GM18517 (cell line): ENCODE measurements around the gene MAJIN.

Experiments used
- ATAC-seq: cut with Tn5 transposase; IDR thresholded peaks from one replicate; pipeline ENCODE4 v1.9.1; 2021; ENCODE audit warnings: mild to moderate bottlenecking, moderate library complexity; ENCODE audit not compliant: unreplicated experiment

Gene MAJIN

GRCh38 chr11:64933213-64933934, 38.5 kb downstream of the MAJIN start:
- ATAC-seq: no peak

GRCh38 chr11:64932324-64932723, 39.6 kb downstream of the MAJIN start:
- ATAC-seq: no peak

- ATAC-seq: no peak
Observed at GRCh38 chr11:64931290-64931689, 40.6 kb downstream of the MAJIN start.

- no peak for ATAC-seq
Observed at GRCh38 chr11:64930340-64930739, 41.6 kb downstream of the MAJIN start.

GRCh38 chr11:64929625-64930024, 42.3 kb downstream of the MAJIN start:
- ATAC-seq: no peak

- ATAC-seq: no peak
Observed at GRCh38 chr11:64928957-64929356, 43.0 kb downstream of the MAJIN start.

GRCh38 chr11:64926689-64927088, 45.2 kb downstream of the MAJIN start:
- no peak for ATAC-seq

- ATAC-seq: no peak
Observed at GRCh38 chr11:64925536-64926436, 46.1 kb downstream of the MAJIN start.

- no peak for ATAC-seq
Observed at GRCh38 chr11:64924910-64925284, 47.0 kb downstream of the MAJIN start.

GRCh38 chr11:64923944-64924909, 47.7 kb downstream of the MAJIN start, which contains the start of gene PPP2R5B:
Gene PPP2R5B, plus strand, starts transcription at chr11:64924689. Its CDS starts 1,046 bp downstream, at chr11:64925735.
- peak; percentile 63 for ATAC-seq

- no peak for ATAC-seq
Observed at GRCh38 chr11:64923151-64923661, 48.7 kb downstream of the MAJIN start.

GRCh38 chr11:64921384-64921783, 50.5 kb downstream of the MAJIN start:
- ATAC-seq: no peak

GRCh38 chr11:64920124-64920523, 51.8 kb downstream of the MAJIN start:
- no peak for ATAC-seq

- no peak for ATAC-seq
Observed at GRCh38 chr11:64919627-64920026, 52.3 kb downstream of the MAJIN start.

GRCh38 chr11:64918017-64918416, 53.9 kb downstream of the MAJIN start:
- ATAC-seq: no peak

GRCh38 chr11:64917663-64917995, 54.3 kb downstream of the MAJIN start:
- no peak for ATAC-seq

- peak; percentile 96 for ATAC-seq
Observed at GRCh38 chr11:64916775-64917662, 54.9 kb downstream of the MAJIN start, which contains the start of gene ATG2A. Gene ATG2A, minus strand, starts transcription at chr11:64917209. Its CDS starts 74 bp downstream, at chr11:64917135.

GRCh38 chr11:64916040-64916774, 55.7 kb downstream of the MAJIN start:
- ATAC-seq: no peak

GRCh38 chr11:64915376-64915887, 56.5 kb downstream of the MAJIN start:
- ATAC-seq: no peak
